HEK293 (cell line): ENCODE results near the gene SH3RF3.
A peak's percentile ranks its signal among the peaks of the same experiment; 100 is the strongest.

Experiments
- CTCF ChIA-PET: fragments of 350-600 bp; formaldehyde crosslinking; extraction: SDS; loops from one replicate; lab custom pipeline; 2021; ENCODE audit warnings: antibody characterized with exemption; lab: Yijun Ruan, JAX
- POLR2A ChIA-PET: fragments of 300-600 bp; formaldehyde crosslinking; extraction: SDS; loops from one replicate; lab custom pipeline; 2020; ENCODE audit warnings: antibody characterized with exemption, inconsistent platforms; lab: Yijun Ruan, JAX
- H3K27ac ChIP-seq: fragments of 200-500 bp; sonication (Bioruptor generic); 2 replicates; pipeline ENCODE4 v1.5.1; 2014; ENCODE audit warnings: low read depth, low read length, control low read depth, inconsistent platforms; ENCODE audit errors: extremely low read depth
- H3K36me3 ChIP-seq, 2 experiments: fragments of 200-500 bp in 1 of 2; sonication (Bioruptor generic) in 1 of 2; 1 replicate in 1 of 2; 2 replicates in 1 of 2; pipeline ENCODE4 v1.5.1; 2014 to 2017; ENCODE audit warnings: inconsistent platforms in 2 of 2, low read length in 2 of 2; ENCODE audit not compliant: control insufficient read depth in 2 of 2, insufficient read depth in 1 of 2
- H3K4me1 ChIP-seq: fragments of 200-500 bp; sonication (Bioruptor generic); 2 replicates; pipeline ENCODE4 v1.5.1; 2014; ENCODE audit warnings: mild to moderate bottlenecking, low read length, inconsistent platforms; ENCODE audit not compliant: control insufficient read depth, insufficient read depth
- H3K4me3 ChIP-seq: 2 replicates; pipeline ENCODE4 v1.5.1; 2011; ENCODE audit warnings: low read depth, mild to moderate bottlenecking, control low read depth, low read length, moderate library complexity
- H3K9me3 ChIP-seq: fragments of 200-500 bp; sonication (Bioruptor generic); 2 replicates; pipeline ENCODE4 v1.5.1; 2014; ENCODE audit warnings: low read depth, low read length, inconsistent platforms; ENCODE audit not compliant: control insufficient read depth, insufficient read depth
- BCL11A ChIP-seq: fragments of 450-650 bp; formaldehyde crosslinking; IDR thresholded peaks from 2 replicates; pipeline ENCODE4 v1.5.1; 2016; ENCODE audit warnings: low read depth, missing biosample characterization, missing genetic modification characterization
- HIC1 ChIP-seq: fragments of 450-650 bp; formaldehyde crosslinking; IDR thresholded peaks from 2 replicates; pipeline ENCODE4 v1.5.1; 2016; ENCODE audit warnings: missing biosample characterization, missing genetic modification characterization
- PRDM6 ChIP-seq: fragments of 450-650 bp; formaldehyde crosslinking; IDR thresholded peaks from 2 replicates; pipeline ENCODE4 v1.5.1; 2017; ENCODE audit warnings: missing biosample characterization, missing genetic modification characterization
- SP2 ChIP-seq: fragments of 450-650 bp; formaldehyde crosslinking; IDR thresholded peaks from 2 replicates; pipeline ENCODE4 v1.5.1; 2016; ENCODE audit warnings: missing biosample characterization, missing genetic modification characterization
- ZIC2 ChIP-seq: fragments of 450-650 bp; formaldehyde crosslinking; IDR thresholded peaks from 2 replicates; pipeline ENCODE4 v1.5.1; 2016; ENCODE audit warnings: missing biosample characterization, missing genetic modification characterization
- ZNF202 ChIP-seq: fragments of 450-650 bp; formaldehyde crosslinking; IDR thresholded peaks from 2 replicates; pipeline ENCODE4 v1.5.1; 2016; ENCODE audit warnings: missing biosample characterization, missing genetic modification characterization, borderline replicate concordance
- ZNF223 ChIP-seq: fragments of 450-650 bp; formaldehyde crosslinking; IDR thresholded peaks from 2 replicates; pipeline ENCODE4 v1.5.1; 2016; ENCODE audit warnings: missing biosample characterization, missing genetic modification characterization
- ZNF24 ChIP-seq: fragments of 450-650 bp; formaldehyde crosslinking; IDR thresholded peaks from 2 replicates; pipeline ENCODE4 v1.5.1; 2016; ENCODE audit warnings: missing biosample characterization, missing genetic modification characterization
- ZNF426 ChIP-seq: fragments of 450-650 bp; formaldehyde crosslinking; IDR thresholded peaks from 2 replicates; pipeline ENCODE4 v1.5.1; 2017; ENCODE audit warnings: missing biosample characterization, missing genetic modification characterization, mild to moderate bottlenecking, inconsistent platforms, moderate library complexity
- ZNF48 ChIP-seq: fragments of 450-650 bp; formaldehyde crosslinking; IDR thresholded peaks from 2 replicates; pipeline ENCODE4 v1.5.1; 2016; ENCODE audit warnings: missing biosample characterization, missing genetic modification characterization
- ZNF843 ChIP-seq: fragments of 450-650 bp; formaldehyde crosslinking; IDR thresholded peaks from 2 replicates; pipeline ENCODE4 v1.5.1; 2016; ENCODE audit warnings: missing biosample characterization, missing genetic modification characterization
- TF ChIP-seq, protein P1 (sequence below): fragments of 450-650 bp; formaldehyde crosslinking; IDR thresholded peaks from 2 replicates; pipeline ENCODE4 v1.5.1; 2017; ENCODE audit warnings: missing biosample characterization, mild to moderate bottlenecking, missing genetic modification characterization, moderate library complexity
- TF ChIP-seq, protein P2 (sequence below): fragments of 450-650 bp; IDR thresholded peaks from 2 replicates; pipeline ENCODE4 v1.5.1; 2018; ENCODE audit warnings: missing biosample characterization, mild to moderate bottlenecking, missing genetic modification characterization

The SH3RF3 gene

DNA sequence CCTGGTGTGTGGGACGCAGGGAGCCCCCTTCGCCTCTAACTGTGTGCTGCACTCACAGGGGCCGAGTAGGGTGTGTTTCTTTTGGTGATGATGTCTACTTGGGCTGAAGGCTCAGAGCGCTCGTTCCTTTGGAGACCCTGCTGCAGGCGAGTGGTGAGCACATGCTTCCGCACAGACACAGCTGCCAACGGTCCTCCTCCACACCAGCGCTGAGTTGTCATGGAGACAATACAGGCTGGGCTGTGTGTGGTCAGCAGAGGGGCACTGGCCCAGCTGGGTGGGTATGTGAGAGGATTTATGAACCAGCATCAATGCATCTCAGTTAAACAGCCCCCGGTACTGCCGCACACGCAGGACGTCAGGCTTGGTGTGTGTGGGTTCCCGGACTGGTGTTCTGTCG is 143.5 kb downstream of the SH3RF3 start:
- POLR2A ChIA-PET = interaction anchor here (0.6 kb wide), 1 partner anchor 20 kb away, joined by 3 read pairs; no protein-coding TSS in a partner anchor
- TF ChIP-seq ZNF24 (no peak), BCL11A (tag by site-specific recombination) (no peak), HIC1 (tag by site-specific recombination) (no peak), ZNF223 (tag by site-specific recombination) (no peak), PRDM6 (tag by site-specific recombination) (no peak), ZNF48 (tag by site-specific recombination) (no peak), ZNF843 (tag by site-specific recombination) (no peak), ZNF426 (tag by site-specific recombination) (no peak), SP2 (tag by site-specific recombination) (no peak), ZNF202 (no peak)
- TF ChIP-seq, protein P1, sequence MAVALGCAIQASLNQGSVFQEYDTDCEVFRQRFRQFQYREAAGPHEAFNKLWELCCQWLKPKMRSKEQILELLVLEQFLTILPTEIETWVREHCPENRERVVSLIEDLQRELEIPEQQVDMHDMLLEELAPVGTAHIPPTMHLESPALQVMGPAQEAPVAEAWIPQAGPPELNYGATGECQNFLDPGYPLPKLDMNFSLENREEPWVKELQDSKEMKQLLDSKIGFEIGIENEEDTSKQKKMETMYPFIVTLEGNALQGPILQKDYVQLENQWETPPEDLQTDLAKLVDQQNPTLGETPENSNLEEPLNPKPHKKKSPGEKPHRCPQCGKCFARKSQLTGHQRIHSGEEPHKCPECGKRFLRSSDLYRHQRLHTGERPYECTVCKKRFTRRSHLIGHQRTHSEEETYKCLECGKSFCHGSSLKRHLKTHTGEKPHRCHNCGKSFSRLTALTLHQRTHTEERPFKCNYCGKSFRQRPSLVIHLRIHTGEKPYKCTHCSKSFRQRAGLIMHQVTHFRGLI = no peak
- TF ChIP-seq, all 188 proteins: peak for 0

DNA sequence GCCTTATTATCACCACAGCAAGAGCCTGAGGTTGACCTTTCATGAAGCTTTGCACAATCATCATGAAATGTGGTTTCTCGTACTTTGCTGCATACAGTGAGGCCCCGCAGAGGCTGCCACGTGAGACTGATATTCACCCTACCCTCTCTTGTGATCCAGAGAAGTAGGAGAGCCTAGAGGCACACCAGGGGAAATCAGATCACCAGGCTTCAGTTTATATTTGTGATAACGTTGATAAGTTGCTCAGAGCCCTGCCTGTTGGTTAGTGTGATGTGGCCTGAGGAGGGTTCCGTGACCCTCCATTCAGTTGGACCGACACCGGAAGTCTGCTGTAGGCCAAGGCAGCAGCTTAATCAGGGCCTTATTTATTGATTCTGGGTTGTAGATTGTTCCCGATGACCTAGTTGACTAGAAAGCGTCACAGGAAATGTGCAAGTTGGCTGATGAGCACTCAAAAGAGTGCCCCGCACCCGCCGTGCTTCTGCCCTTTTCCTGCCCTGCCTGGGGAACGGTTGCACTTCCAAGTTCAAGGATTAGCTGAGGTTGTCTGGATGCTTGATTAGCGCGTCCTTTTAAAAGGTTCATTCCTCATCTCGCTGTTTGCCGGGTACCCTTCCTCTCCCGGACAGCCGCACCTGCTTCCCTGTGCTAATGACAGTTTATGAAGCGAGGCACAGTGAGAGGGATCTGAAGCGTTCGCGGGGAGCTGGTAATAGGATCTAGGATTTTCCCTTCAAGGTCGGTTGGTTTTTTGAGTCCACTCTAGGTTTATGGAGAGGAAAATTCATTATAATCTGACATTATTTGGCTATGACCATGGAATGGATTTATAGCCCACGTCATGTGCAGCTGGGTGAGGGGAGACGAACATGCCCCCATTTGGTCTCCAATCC is 146.4 kb downstream of the SH3RF3 start:
- CTCF ChIA-PET = interaction anchor here (0.6 kb wide), 1 partner anchor 687 kb away, joined by 4 read pairs; no protein-coding TSS in a partner anchor
- TF ChIP-seq, protein P2, sequence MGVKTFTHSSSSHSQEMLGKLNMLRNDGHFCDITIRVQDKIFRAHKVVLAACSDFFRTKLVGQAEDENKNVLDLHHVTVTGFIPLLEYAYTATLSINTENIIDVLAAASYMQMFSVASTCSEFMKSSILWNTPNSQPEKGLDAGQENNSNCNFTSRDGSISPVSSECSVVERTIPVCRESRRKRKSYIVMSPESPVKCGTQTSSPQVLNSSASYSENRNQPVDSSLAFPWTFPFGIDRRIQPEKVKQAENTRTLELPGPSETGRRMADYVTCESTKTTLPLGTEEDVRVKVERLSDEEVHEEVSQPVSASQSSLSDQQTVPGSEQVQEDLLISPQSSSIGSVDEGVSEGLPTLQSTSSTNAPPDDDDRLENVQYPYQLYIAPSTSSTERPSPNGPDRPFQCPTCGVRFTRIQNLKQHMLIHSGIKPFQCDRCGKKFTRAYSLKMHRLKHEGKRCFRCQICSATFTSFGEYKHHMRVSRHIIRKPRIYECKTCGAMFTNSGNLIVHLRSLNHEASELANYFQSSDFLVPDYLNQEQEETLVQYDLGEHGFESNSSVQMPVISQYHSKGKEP (tag by site-specific recombination) = no peak
- TF ChIP-seq ZIC2 (tag by site-specific recombination) = peak; percentile 14; the same call in 1 of the 2 replicates
- TF ChIP-seq, all 188 proteins: peak for 1
- H3K9me3 ChIP-seq = no peaks in the 10 kb centered on the region
- no peaks in the 10 kb centered on the region for H3K36me3 ChIP-seq
- H3K4me3 ChIP-seq = no peak overlapping the region
- no peak overlapping the region for H3K27ac ChIP-seq
- POLR2A ChIA-PET = no interaction called here
- H3K4me1 ChIP-seq = no peaks in the 10 kb centered on the region; the same call in 1 of the 2 replicates

More for the DNA sequence above, 143.5 kb downstream of the SH3RF3 start:
- CTCF ChIA-PET = interaction anchor here (0.8 kb wide), 1 partner anchor 135 kb away, joined by 3 read pairs; no protein-coding TSS in a partner anchor
- H3K4me1 ChIP-seq = no peaks in the 10 kb centered on the region; the same call in 1 of the 2 replicates
- H3K4me3 ChIP-seq = no peak overlapping the region
- H3K9me3 ChIP-seq = no peaks in the 10 kb centered on the region
- H3K27ac ChIP-seq = no peak overlapping the region
- H3K36me3 ChIP-seq = no peaks in the 10 kb centered on the region
